PC-9 (cell line): ENCODE results near the gene HDAC5. TPM values are rescaled to one million over a fixed set of nuclear protein-coding genes. Genes with fewer than 3 reads are reported as not detected.

Source experiments
- BruUV-seq: library from RNA; stranded (reverse); fragments of 400-500 nt; replicated peaks from 2 replicates; lab custom pipeline; 2021; lab: Mats Ljungman, UMichigan
- CTCF ChIA-PET: fragments of 300-600 bp; sonication (Branson Sonifier 250); formaldehyde crosslinking; loops from one replicate; lab custom pipeline; 2022; ENCODE audit warnings: antibody characterized with exemption; lab: Charles Lee
- POLR2A ChIA-PET: fragments of 300-600 bp; sonication (Branson Sonifier 250); formaldehyde crosslinking; loops from one replicate; lab custom pipeline; 2022; ENCODE audit warnings: antibody characterized with exemption; ENCODE audit not compliant: unreplicated experiment; lab: Charles Lee
- DNase-seq, 2 experiments: peaks; one replicate each; pipeline versions ENCODE4 v3.0.0 to v3.0.0-alpha.2; 2015 to 2022; ENCODE audit warnings: mixed read lengths in 1 of 2
- H2AFZ ChIP-seq: fragments of 200-600 bp; sonication (generic); 2 replicates; pipeline ENCODE4 v1.8.1; 2017; ENCODE audit warnings: antibody characterized with exemption
- H3F3A ChIP-seq: fragments of 200-600 bp; sonication (generic); 2 replicates; pipeline ENCODE4 v1.8.1; 2017; ENCODE audit warnings: antibody characterized with exemption, mild to moderate bottlenecking, low read depth; ENCODE audit not compliant: insufficient read depth
- H3K27ac ChIP-seq: fragments of 200-600 bp; sonication (generic); 2 replicates; pipeline ENCODE4 v1.6.1; 2016; ENCODE audit warnings: mixed run types
- H3K27me3 ChIP-seq: fragments of 200-600 bp; sonication (generic); 2 replicates; pipeline ENCODE4 v1.6.1; 2016; ENCODE audit warnings: low read depth, mixed run types; ENCODE audit not compliant: insufficient read depth
- H3K36me3 ChIP-seq: fragments of 200-600 bp; sonication (generic); 2 replicates; pipeline ENCODE4 v1.6.1; 2016; ENCODE audit warnings: low read depth, mixed run types
- H3K4me1 ChIP-seq: fragments of 200-600 bp; sonication (generic); replicated peaks from 2 replicates; pipeline ENCODE4 v1.6.1; 2016; ENCODE audit warnings: mixed run types; ENCODE audit not compliant: insufficient read depth
- H3K4me2 ChIP-seq: fragments of 200-600 bp; sonication (generic); 2 replicates; pipeline ENCODE4 v1.6.1; 2017; ENCODE audit warnings: mixed run types
- H3K4me3 ChIP-seq: fragments of 200-600 bp; sonication (generic); 2 replicates; pipeline ENCODE4 v1.6.1; 2016; ENCODE audit warnings: mixed run types
- H3K79me2 ChIP-seq: fragments of 200-600 bp; sonication (generic); 2 replicates; pipeline ENCODE4 v1.6.1; 2017; ENCODE audit warnings: low read depth, mixed run types
- H3K9me2 ChIP-seq: fragments of 200-600 bp; sonication (generic); 2 replicates; pipeline ENCODE4 v1.8.1; 2017; ENCODE audit warnings: mild to moderate bottlenecking; ENCODE audit not compliant: insufficient read depth
- H3K9me3 ChIP-seq: fragments of 200-600 bp; sonication (generic); 2 replicates; pipeline ENCODE4 v1.8.1; 2016; ENCODE audit warnings: low read depth; ENCODE audit not compliant: insufficient read depth
- H4K20me1 ChIP-seq: fragments of 200-600 bp; sonication (generic); 2 replicates; pipeline ENCODE4 v1.8.1; 2017; ENCODE audit not compliant: insufficient read depth
- EZH2 ChIP-seq: fragments of 200-600 bp; sonication (generic); IDR thresholded peaks from 2 replicates; pipeline ENCODE4 v1.8.0; 2017; ENCODE audit warnings: antibody characterized with exemption, low read depth
- intact Hi-C: fragments of 100-400 bp; cut with micrococcal nuclease; formaldehyde crosslinking; loops from one replicate; pipeline ENCODE4 v1.10.0; 2022; ENCODE audit not compliant: unreplicated experiment
- total RNA-seq: library from RNA; stranded (reverse); gene quantifications from 2 replicates; pipeline ENCODE4 v1.2.3, GENCODE V29; 2021
- TF ChIP-seq, protein P1 (sequence below): fragments of 200-600 bp; sonication (generic); conservative IDR thresholded peaks from 2 replicates; pipeline ENCODE4 v1.6.1; 2017; ENCODE audit warnings: mixed run types, antibody characterized with exemption, mild to moderate bottlenecking, moderate library complexity

The HDAC5 gene
- total RNA-seq, 1 experiment from 2014 or later, result 24.0 TPM

DNA sequence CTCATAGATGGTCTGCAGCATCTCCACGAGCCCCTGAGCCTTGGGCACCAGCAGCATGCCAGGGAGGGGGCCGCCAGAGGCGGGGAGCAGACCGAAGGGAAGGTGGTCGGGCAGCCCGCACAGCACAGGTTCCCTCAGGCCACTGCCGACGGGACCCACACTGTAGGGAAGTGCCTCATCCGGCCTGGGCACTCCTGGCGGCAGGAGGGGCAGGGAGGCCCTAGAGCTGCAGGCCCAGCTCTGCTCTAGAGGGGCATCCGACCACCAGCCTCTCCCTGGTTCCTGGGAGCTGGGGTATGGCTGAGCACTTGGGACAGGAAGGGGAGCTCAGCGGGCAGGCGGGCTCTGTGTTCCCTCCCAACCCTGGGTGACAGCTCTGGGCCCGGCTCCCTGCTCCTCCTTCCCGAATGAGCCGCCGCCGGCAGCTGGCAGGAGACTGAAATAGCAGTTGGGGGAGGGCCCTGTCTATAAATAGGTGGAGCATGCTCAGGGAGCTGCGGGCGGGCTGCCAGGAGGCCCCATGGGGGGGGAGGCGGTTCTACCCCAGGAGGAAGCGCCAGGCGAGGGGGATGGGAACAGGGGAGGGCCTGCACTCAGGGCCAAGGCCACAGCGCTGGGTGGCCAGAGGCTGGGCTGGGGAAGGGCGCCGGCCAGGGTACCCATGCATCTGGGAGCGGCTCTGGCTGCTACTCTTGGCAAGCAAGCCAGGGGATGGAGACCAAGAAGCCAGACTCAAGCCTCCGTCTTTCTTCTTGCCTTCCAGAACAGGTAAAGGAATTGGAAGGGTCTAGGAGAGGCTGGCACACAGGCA is 12.4 kb downstream of the HDAC5 start:
- Histone ChIP-seq H3K4me3 (peak overlapping the region; percentile 17; the same call in 1 of the 2 replicates), H2AFZ (no peak overlapping the region), H3K27ac (no peak overlapping the region)

GRCh38 chr17:44110011-44110686 is 13.3 kb downstream of the HDAC5 start:
- H2AFZ ChIP-seq, result no peak overlapping the region
- H3K27ac ChIP-seq, result no peak overlapping the region

More for the DNA sequence above, 12.4 kb downstream of the HDAC5 start:
- intact Hi-C loops, result loop anchor here (1.0 to 2.0 kb wide), 2 partner anchors 12 to 16 kb away; partner anchors contain the start of gene HDAC5
- Histone ChIP-seq H3K4me2 (peak overlapping the region; percentile 71), H3K4me1 (peaks cover 47% of the 10 kb centered on the region), H4K20me1 (peaks cover 4% of the 10 kb centered on the region; the same call in 1 of the 2 replicates), H3F3A (peaks cover 8% of the 10 kb centered on the region; the same call in 1 of the 2 replicates), H3K27me3 (no peaks in the 10 kb centered on the region), H3K9me2 (no peaks in the 10 kb centered on the region), H3K79me2 (no peaks in the 10 kb centered on the region), H3K36me3 (no peaks in the 10 kb centered on the region), H3K9me3 (no peaks in the 10 kb centered on the region)
- no TSS peak for BruUV-seq
- peak; percentile 61 to 90 for DNase-seq
- no peak for TF ChIP-seq EZH2
- TF ChIP-seq, protein P1, sequence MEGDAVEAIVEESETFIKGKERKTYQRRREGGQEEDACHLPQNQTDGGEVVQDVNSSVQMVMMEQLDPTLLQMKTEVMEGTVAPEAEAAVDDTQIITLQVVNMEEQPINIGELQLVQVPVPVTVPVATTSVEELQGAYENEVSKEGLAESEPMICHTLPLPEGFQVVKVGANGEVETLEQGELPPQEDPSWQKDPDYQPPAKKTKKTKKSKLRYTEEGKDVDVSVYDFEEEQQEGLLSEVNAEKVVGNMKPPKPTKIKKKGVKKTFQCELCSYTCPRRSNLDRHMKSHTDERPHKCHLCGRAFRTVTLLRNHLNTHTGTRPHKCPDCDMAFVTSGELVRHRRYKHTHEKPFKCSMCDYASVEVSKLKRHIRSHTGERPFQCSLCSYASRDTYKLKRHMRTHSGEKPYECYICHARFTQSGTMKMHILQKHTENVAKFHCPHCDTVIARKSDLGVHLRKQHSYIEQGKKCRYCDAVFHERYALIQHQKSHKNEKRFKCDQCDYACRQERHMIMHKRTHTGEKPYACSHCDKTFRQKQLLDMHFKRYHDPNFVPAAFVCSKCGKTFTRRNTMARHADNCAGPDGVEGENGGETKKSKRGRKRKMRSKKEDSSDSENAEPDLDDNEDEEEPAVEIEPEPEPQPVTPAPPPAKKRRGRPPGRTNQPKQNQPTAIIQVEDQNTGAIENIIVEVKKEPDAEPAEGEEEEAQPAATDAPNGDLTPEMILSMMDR, result no peak
- POLR2A ChIA-PET, result no interaction called here
- CTCF ChIA-PET, result interaction anchor here (0.5 to 1.0 kb wide), 5 partner anchors 13 to 30 kb away, joined by 3 to 22 read pairs (median 5); partner anchors contain the start of gene HDAC5

GRCh38 chr17:44109312-44109630 is 14.2 kb downstream of the HDAC5 start:
- H3K27ac ChIP-seq, result peak overlapping the region; percentile 33; the same call in 1 of the 2 replicates
- peaks cover 8% of the 10 kb centered on the region; the same call in 1 of the 2 replicates for H3F3A ChIP-seq
- intact Hi-C loops, result loop anchor here (2.0 to 5.0 kb wide), 2 partner anchors 22 to 37 kb away; partner anchors contain the start of gene G6PC3
- H3K4me2 ChIP-seq, result peak overlapping the region; percentile 42
- H2AFZ ChIP-seq, result no peak overlapping the region
- TF ChIP-seq, protein P1, result no peak
- TF ChIP-seq EZH2, result no peak
- H3K4me1 ChIP-seq, result peaks cover 48% of the 10 kb centered on the region
- H3K79me2 ChIP-seq, result no peaks in the 10 kb centered on the region
- ChIA-PET CTCF (no interaction called here), POLR2A (no interaction called here)
- DNase-seq, result no peak
- no TSS peak for BruUV-seq
- H4K20me1 ChIP-seq, result no peaks in the 10 kb centered on the region; the same call in 1 of the 2 replicates
- no peaks in the 10 kb centered on the region for H3K9me2 ChIP-seq
- no peaks in the 10 kb centered on the region for H3K36me3 ChIP-seq
- no peaks in the 10 kb centered on the region for H3K27me3 ChIP-seq
- no peaks in the 10 kb centered on the region for H3K9me3 ChIP-seq
- H3K4me3 ChIP-seq, result no peak overlapping the region

More at GRCh38 chr17:44110011-44110686, 13.3 kb downstream of the HDAC5 start:
- H3K9me3 ChIP-seq, result no peaks in the 10 kb centered on the region
- peaks cover 8% of the 10 kb centered on the region; the same call in 1 of the 2 replicates for H3F3A ChIP-seq
- no peaks in the 10 kb centered on the region for H3K9me2 ChIP-seq
- TF ChIP-seq EZH2, result no peak
- TF ChIP-seq, protein P1, result no peak
- CTCF ChIA-PET, result no interaction called here
- no peaks in the 10 kb centered on the region for H3K79me2 ChIP-seq
- H3K36me3 ChIP-seq, result no peaks in the 10 kb centered on the region
- H3K4me3 ChIP-seq, result peak overlapping the region; percentile 17; the same call in 1 of the 2 replicates
- H3K4me1 ChIP-seq, result peaks cover 47% of the 10 kb centered on the region
- intact Hi-C loops, result loop anchor here (2.0 kb wide), 1 partner anchor 15 kb away; no protein-coding TSS in a partner anchor
- BruUV-seq, result no TSS peak
- H3K27me3 ChIP-seq, result no peaks in the 10 kb centered on the region
- no peaks in the 10 kb centered on the region; the same call in 1 of the 2 replicates for H4K20me1 ChIP-seq
- POLR2A ChIA-PET, result no interaction called here
- H3K4me2 ChIP-seq, result peak overlapping the region; percentile 71
- DNase-seq, result no peak
